Stimulated activated CD4-positive, alpha-beta T cell treated with anti-CD3 and anti-CD28 coated beads, Interleukin-12 subunit alpha, Interleukin-12 subunit beta, amount 100 ng/mL, for 4 hours (primary cell): Measurements from ENCODE around the gene FNDC11.
"Not testable (repeated sequence)": the region's sequence is repeated elsewhere in the genome, so short reads cannot be mapped to it uniquely, and the experiment has no call there.

Experiments used
- DNase-seq: peaks from one replicate; pipeline ENCODE4 v3.0.0-alpha.2; 2020

Gene FNDC11

GRCh38 chr20:63567386-63568169, 13.6 kb downstream of the FNDC11 start:
- no peak for DNase-seq

GRCh38 chr20:63568170-63568981, 14.4 kb downstream of the FNDC11 start:
- no peak for DNase-seq

- no peak for DNase-seq
Measured at GRCh38 chr20:63568986-63569949, 15.3 kb downstream of the FNDC11 start.

GRCh38 chr20:63570281-63571086, 16.5 kb downstream of the FNDC11 start:
- no peak for DNase-seq

- not testable (repeated sequence) for DNase-seq
Measured at GRCh38 chr20:63571087-63571478, 17.1 kb downstream of the FNDC11 start.

GRCh38 chr20:63572071-63572787, 18.3 kb downstream of the FNDC11 start:
- DNase-seq, result no peak

GRCh38 chr20:63572788-63573646, 19.1 kb downstream of the FNDC11 start:
- no peak for DNase-seq

GRCh38 chr20:63573647-63574131, 19.7 kb downstream of the FNDC11 start:
- no peak for DNase-seq

- DNase-seq, result peak; percentile 46
Measured at GRCh38 chr20:63574156-63574828, 20.3 kb downstream of the FNDC11 start, which contains the start of gene HELZ2. TSS of gene HELZ2 (minus strand) at chr20:63574239. CDS start at chr20:63572385, 1,854 bp downstream.

GRCh38 chr20:63574829-63575743, 21.1 kb downstream of the FNDC11 start:
- no peak for DNase-seq

- no peak for DNase-seq
Measured at GRCh38 chr20:63576311-63576710, 22.4 kb downstream of the FNDC11 start.

- DNase-seq, result no peak
Measured at GRCh38 chr20:63577317-63577894, 23.4 kb downstream of the FNDC11 start.

GRCh38 chr20:63578224-63579016, 24.5 kb downstream of the FNDC11 start:
- no peak for DNase-seq

- DNase-seq, result no peak
Measured at GRCh38 chr20:63579017-63579694, 25.2 kb downstream of the FNDC11 start.

GRCh38 chr20:63580796-63581461, 27.0 kb downstream of the FNDC11 start:
- DNase-seq, result peak; percentile 67
